ENCODE measurements around the gene CA7.

The CA7 gene

GRCh38 chr16:66845080-66845410, 831 bp downstream of the CA7 start:
- H3K4me3 ChIP-seq (ENCODE audit: low read length) = peak overlapping the region; percentile 14
- TF ChIP-seq, protein P1, sequence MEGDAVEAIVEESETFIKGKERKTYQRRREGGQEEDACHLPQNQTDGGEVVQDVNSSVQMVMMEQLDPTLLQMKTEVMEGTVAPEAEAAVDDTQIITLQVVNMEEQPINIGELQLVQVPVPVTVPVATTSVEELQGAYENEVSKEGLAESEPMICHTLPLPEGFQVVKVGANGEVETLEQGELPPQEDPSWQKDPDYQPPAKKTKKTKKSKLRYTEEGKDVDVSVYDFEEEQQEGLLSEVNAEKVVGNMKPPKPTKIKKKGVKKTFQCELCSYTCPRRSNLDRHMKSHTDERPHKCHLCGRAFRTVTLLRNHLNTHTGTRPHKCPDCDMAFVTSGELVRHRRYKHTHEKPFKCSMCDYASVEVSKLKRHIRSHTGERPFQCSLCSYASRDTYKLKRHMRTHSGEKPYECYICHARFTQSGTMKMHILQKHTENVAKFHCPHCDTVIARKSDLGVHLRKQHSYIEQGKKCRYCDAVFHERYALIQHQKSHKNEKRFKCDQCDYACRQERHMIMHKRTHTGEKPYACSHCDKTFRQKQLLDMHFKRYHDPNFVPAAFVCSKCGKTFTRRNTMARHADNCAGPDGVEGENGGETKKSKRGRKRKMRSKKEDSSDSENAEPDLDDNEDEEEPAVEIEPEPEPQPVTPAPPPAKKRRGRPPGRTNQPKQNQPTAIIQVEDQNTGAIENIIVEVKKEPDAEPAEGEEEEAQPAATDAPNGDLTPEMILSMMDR (IDR thresholded peaks at IDR 0.05; ENCODE audit: insufficient read depth, low read depth, low read length, missing control alignments) = no peak
- no peak for DNase-seq (ENCODE audit: low read depth)

GRCh38 chr16:66845791-66846221, 1.6 kb downstream of the CA7 start:
- TF ChIP-seq, protein P1 (IDR thresholded peaks at IDR 0.05; ENCODE audit: insufficient read depth, low read depth, low read length, missing control alignments) = no peak
- no peak overlapping the region for H3K4me3 ChIP-seq (ENCODE audit: low read length)
- no peak for DNase-seq (ENCODE audit: low read depth)

DNA sequence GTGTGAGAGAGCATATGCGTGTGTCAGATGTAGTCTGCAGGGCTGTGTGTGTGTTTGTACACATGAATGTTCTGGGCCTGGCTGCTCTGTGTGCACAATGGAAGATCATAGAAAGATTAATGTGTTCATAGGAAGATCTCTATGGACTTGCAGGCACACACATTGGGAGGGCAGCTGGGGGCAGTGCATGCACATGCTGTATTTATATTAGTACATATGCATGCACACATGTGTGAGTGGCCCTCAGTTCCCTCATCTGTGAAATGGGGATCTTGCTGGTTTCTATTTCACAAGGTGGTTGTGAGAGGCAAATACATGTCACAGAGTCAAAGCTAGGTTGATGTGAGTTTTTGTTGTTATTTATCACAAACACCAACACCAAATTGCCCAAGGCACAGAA, 2.1 kb downstream of the CA7 start:
- no peak for DNase-seq (ENCODE audit: low read depth)
- H3K4me3 ChIP-seq (ENCODE audit: low read length) = no peak overlapping the region
- TF ChIP-seq, protein P1 (IDR thresholded peaks at IDR 0.05; ENCODE audit: insufficient read depth, low read depth, low read length, missing control alignments) = no peak

DNA sequence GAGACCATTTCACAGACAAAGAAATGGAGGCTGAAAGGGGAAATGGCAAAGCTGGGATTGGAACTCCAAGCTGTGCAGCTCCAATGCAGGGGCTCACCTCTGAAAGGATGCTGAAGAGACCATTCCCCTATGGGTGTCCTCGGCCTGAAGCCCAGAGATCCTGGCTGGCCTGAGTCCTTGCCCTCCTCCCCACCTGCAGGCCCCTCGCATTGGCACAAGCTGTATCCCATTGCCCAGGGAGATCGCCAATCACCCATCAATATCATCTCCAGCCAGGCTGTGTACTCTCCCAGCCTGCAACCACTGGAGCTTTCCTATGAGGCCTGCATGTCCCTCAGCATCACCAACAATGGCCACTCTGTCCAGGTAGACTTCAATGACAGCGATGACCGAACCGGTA, 2.6 kb downstream of the CA7 start:
- H3K4me3 ChIP-seq (ENCODE audit: low read length) = no peak overlapping the region
- TF ChIP-seq, protein P1 (IDR thresholded peaks at IDR 0.05; ENCODE audit: insufficient read depth, low read depth, low read length, missing control alignments) = no peak
- DNase-seq (ENCODE audit: low read depth) = no peak

DNA sequence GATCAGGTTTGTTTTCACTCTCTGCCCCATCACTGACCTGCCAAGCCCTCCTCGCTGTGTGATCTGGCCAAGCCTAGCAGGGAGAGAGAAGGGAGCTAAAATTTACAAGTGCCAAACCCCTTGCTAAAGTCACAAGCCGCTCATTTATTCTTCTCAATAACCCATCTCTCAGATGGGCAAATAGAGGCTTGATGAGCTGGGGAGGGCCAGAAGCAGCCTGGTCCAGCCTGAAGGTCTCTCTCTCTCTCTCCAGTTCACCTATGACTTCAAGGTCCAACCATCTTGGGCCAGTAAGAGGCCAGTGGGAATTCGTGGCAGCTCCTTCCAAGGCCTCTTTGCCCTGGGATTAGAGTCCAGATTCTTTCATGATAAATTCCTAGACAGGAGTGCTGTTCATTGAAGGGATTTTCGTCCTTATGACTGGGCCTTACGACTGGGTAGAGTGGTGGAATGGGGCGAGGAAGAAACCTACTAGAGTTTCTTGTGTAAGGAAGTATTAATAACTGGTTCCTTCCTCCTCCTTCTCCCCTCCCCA, 3.4 kb downstream of the CA7 start:
- TF ChIP-seq, protein P1 (IDR thresholded peaks at IDR 0.05; ENCODE audit: insufficient read depth, low read depth, low read length, missing control alignments) = no peak
- DNase-seq (ENCODE audit: low read depth) = no peak
- no peak overlapping the region for H3K4me3 ChIP-seq (ENCODE audit: low read length)

DNA sequence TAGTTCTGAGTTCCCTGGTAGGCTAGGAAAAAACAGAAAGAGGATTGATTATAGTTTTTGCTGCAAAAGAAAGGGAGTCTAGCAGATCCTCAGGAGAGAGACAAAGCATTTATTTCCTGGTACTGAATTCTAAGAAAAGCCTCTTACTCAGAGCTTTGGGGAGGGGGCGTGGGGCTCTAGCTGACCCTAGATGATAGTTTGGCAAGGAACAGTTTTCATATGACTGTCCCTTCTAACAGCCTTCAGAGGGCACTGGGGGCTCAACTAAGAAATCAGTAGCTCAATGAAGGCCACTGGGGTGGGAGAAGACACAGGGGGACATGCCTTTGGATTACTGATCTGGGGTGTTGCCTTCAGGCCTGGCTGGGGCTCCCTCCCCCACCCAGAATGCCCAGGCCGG, 4.0 kb downstream of the CA7 start:
- no peak overlapping the region for H3K4me3 ChIP-seq (ENCODE audit: low read length)
- DNase-seq (ENCODE audit: low read depth) = no peak
- TF ChIP-seq, protein P1 (IDR thresholded peaks at IDR 0.05; ENCODE audit: insufficient read depth, low read depth, low read length, missing control alignments) = no peak

GRCh38 chr16:66849021-66849420, 4.8 kb downstream of the CA7 start:
- no peak overlapping the region for H3K4me3 ChIP-seq (ENCODE audit: low read length)
- TF ChIP-seq, protein P1 (IDR thresholded peaks at IDR 0.05; ENCODE audit: insufficient read depth, low read depth, low read length, missing control alignments) = no peak
- no peak for DNase-seq (ENCODE audit: low read depth)
